ENCODE measurements around the gene HPS1.

DNA sequence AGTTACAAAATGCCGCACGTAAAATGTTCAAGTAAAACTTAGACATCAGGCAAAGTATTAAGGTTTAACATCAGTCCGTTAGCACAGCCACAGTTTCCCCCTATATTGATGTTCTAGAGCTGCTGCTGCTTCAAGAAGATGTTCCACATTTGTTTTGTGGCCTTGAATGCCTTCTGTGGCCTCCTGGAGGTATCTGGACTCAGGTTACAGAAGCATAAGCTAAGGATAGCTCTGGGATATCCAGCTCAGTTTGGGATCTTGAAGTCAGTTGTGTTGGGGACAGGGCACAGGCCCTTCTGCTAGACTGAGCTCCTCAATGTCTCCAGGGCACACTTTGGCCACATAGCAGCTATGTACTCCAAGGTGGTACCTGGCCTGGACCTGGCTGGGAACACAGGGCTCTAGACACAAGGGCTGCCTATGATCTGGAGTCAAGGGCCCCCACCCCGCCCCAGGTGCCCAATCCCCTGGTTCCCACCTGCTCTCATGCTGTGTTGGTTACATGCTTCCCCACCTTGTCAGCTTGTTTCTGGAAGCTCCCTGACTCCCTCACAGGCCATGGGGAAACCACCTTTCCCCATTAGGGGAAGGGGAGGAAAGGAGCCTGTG is 36.5 kb downstream of the HPS1 start:
- TF ChIP-seq, protein P1, sequence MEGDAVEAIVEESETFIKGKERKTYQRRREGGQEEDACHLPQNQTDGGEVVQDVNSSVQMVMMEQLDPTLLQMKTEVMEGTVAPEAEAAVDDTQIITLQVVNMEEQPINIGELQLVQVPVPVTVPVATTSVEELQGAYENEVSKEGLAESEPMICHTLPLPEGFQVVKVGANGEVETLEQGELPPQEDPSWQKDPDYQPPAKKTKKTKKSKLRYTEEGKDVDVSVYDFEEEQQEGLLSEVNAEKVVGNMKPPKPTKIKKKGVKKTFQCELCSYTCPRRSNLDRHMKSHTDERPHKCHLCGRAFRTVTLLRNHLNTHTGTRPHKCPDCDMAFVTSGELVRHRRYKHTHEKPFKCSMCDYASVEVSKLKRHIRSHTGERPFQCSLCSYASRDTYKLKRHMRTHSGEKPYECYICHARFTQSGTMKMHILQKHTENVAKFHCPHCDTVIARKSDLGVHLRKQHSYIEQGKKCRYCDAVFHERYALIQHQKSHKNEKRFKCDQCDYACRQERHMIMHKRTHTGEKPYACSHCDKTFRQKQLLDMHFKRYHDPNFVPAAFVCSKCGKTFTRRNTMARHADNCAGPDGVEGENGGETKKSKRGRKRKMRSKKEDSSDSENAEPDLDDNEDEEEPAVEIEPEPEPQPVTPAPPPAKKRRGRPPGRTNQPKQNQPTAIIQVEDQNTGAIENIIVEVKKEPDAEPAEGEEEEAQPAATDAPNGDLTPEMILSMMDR (conservative IDR thresholded peaks at IDR 0.05; ENCODE audit: low read depth, low read length) = no peak
- TF ChIP-seq EZH2phosphoT487 (IDR thresholded peaks at IDR 0.05; ENCODE audit: borderline replicate concordance, low read length) = no peak
- no peak for TF ChIP-seq EZH2 (IDR thresholded peaks at IDR 0.05; ENCODE audit: low read length, unreplicated experiment)
